AG20443 (cell line): Measurements from ENCODE around the gene TMA7B.
"Not testable (repeated sequence)": the region's sequence is repeated elsewhere in the genome, so short reads cannot be mapped to it uniquely, and the experiment has no call there.

Experiments used
- DNase-seq: peaks from one replicate; pipeline ENCODE4 v3.0.0; 2012; ENCODE audit warnings: low spot score, mixed read lengths

Gene TMA7B

DNA sequence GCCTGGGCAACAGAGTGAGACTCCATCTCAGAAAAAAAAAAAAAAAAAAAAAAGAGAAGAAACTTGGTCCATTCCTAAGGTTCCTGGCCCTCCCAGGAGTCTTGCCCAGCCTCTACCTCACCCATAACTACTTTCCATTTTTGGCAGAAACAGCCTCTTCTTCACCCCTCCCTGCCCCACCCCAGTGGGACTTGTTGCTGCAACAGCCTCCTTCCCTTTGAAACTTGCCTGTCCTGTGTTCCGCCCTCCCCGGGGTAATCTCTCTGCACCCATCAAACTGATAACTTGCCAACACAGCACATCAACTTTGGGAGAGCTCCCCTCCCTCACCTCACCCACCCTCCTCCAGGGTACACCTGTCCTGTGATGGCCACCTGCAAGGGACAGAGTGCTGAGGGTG is 24.5 kb downstream of the TMA7B start:
- DNase-seq, result no peak

DNA sequence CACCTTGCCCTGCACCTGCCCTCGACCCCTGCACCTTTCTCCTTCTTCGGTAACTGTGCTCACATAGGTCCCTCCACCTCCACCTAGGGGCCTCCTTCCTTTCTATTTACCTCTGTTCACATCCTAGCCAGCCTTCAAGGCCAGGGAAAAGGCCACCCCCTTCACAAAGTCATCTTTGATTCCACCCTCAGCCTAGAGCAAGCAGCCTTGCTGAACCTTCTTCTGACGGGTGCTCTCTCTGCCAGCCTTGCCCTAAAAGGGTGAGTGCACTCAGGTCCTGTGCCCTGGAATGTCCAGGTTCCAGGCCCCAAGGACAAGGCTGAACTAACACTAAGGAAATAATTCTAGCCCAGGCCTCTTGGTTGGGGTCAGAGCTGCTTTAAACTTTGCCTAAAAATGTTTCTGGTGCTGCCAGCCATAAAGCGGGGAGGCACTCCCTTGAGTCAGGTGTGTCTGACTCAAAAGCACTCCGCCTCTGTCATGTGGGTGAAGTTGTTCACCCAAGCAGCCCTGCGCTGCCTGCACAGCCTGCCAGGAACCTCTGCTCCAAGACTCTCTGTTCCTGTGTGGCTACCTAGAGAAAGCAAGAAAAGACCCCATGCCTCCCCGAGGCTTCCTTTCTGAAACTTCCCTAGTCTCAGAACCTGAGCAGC is 25.3 kb downstream of the TMA7B start:
- no peak for DNase-seq

DNA sequence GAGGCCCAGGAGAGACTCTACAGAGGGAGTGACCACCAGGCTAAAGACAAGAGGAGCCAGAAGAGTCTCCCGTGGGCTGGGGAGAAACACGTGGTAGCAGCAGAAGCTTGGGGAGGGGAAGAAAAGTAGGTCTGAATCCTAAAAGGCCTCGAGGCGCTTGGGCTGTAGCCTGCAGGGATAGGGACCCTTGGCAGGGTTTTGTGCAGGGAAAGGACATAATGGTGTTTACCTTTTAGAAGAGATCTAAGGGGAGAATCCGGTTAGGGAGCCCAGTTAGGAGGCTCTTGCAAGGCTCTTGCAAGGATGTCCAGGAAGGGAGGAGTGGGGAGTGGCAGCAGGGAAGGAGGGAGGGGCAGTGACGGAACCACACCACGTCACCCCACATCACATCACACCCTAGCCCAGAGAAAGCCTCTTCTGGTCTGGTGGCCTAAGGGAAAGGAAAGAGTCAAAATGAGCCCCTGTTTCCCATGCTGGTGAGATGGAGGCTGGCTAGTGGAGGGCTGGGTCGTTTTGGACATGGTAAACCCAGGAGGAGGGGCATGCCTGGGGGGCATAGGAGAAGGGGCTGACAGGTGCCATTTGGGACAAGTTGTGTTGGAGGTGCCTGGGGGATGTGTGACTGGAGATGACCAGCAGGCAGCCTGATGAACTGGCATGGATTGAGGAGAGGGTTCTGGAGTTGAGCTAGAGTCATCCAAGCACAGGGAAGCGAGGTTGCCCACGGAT is 28.4 kb downstream of the TMA7B start:
- DNase-seq, result no peak

DNA sequence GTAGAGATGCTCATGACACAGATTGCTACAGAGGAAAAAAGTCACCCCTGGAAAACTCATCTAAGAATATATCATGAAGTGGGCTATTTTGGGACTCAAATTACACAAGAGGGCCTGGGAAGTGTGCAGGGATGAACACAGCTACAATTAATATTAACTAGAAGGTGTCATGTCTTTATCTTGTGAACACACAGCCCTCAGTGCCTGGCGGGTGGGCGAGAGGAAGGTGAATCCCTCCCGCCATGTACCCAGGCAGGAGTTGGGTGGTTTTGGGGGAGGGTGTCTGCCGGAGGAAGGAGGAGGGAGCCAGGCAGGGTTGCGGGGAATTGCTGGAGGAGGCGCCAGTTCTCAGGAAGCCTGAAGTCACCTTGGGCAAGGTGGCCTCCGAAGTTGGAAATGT is 29.4 kb downstream of the TMA7B start:
- no peak for DNase-seq

DNA sequence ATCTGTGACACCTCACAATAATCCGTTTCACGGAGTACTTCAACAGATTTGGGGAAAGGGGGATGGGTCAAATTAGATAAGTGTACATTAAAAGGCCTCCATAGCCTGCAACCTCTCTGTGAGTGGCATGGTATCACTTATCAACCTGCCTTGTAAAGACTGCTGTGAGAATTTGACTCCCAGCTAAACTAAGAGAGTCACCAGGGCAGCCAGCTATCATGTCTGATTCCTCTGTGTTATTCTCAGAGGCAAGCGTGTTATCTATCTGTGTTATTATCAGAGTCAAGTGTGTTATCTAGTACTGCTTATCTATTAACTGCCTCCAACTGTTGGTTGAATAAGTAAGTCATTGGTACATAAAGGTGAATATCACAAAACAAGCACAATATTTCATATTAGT is 30.5 kb downstream of the TMA7B start:
- no peak for DNase-seq

DNA sequence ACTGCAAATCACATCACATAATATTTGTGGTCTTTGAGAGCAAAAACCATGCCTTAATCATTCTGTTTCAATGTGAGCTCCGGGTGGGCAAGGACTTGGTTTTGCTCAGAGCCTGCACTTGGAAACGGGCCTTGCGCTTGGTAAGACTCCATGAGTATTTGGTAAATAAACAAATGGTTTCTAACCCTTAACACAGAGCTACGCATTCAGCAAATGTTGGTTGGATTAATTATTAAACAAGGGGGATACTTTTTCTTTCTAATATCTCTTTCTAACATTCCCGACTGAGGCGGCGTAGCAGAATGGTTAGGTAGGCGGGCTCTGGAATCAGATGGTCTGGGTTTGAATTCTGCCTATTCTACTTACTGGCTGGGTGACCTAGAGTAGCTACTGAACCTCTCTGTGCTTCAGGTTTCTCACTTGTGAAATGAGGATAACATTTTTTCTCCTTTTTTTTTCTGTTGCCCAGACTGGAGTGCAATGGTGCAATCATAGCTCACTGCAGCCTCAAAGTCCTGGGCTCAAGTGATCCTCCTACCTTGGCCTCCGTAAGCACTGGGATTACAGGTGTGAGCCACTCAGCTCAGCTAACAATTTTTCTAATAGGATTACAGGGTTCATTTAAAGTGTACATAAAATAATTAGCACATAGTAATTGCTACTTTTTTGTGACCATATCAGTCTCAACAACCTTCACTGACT is 31.1 kb downstream of the TMA7B start:
- DNase-seq, result no peak

DNA sequence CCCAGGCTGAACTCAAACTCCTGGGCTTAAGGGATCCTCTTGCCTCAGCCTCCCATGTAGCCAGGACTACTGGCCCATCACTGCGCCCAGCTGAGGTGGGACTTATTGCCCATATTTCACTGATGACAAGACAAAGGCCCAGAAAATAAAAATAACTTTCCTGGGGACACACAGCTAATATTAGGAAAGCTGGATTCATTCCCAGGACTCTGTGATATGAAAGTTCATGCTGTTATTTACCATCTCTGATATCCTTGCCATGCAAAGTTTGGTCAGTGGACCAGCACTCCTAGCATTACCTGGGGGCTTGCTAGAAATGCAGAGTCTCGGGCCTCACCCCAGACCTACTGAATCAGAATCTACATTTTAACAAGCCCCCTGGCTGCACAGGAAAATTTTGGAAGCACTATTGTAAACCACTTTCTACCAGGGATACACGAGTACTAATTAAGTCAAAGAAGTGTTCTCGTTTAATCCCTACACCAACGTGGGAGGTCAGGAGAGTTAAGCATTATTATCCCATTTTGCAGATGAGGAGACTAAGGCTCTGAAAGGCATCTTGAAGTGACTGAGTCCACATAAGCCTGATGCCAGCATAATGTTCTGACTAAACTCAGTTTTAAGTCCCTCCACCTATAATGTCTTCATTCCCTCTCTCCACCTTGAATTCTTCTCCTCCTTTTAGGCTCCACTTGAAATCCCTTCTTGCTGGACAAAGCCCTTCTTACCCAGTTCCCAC is 32.1 kb downstream of the TMA7B start:
- DNase-seq, result no peak

DNA sequence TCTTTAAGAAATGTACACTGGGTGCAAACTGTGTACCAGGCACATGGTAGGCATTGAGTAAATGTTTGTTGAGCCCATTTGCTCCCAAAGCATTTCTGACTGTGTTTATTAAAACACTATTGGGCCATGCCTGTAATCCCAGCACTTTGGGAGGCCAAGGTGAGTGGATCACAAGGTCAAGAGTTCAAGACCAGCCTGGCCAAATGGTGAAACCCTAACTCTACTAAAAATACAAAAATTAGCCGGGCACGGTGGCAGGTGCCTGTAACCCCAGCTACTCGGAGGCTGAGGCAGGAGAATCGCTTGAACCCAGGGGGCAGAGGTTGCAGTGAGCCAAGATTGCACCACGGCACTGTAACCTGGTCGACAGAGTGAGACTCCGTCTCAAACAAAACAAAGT is 32.7 kb downstream of the TMA7B start:
- DNase-seq, result not testable (repeated sequence)

DNA sequence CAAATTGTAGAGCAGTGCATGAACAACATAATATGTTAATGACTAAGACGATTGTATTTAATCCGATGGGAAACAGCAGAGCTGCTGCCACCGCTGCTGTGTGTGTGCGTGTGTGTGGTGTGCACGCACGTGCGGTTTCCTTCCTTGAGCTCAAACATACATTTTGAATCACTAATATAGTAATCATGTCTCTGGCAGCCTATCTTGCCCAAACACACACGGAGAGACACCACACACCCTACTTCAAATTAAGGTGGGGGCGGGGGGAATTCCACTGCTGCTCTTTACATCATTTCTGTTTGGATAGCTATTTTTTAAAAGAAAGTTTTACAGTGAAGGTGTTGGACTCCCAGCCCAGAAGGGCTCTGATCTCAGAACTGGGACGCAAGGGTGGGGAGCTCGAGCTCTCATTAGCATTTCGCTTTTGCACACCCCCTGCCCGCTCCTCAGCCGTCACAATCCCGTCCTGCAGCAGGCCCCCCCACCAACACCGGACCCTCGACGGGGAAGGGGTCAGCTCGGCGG is 33.9 kb downstream of the TMA7B start:
- no peak for DNase-seq

DNA sequence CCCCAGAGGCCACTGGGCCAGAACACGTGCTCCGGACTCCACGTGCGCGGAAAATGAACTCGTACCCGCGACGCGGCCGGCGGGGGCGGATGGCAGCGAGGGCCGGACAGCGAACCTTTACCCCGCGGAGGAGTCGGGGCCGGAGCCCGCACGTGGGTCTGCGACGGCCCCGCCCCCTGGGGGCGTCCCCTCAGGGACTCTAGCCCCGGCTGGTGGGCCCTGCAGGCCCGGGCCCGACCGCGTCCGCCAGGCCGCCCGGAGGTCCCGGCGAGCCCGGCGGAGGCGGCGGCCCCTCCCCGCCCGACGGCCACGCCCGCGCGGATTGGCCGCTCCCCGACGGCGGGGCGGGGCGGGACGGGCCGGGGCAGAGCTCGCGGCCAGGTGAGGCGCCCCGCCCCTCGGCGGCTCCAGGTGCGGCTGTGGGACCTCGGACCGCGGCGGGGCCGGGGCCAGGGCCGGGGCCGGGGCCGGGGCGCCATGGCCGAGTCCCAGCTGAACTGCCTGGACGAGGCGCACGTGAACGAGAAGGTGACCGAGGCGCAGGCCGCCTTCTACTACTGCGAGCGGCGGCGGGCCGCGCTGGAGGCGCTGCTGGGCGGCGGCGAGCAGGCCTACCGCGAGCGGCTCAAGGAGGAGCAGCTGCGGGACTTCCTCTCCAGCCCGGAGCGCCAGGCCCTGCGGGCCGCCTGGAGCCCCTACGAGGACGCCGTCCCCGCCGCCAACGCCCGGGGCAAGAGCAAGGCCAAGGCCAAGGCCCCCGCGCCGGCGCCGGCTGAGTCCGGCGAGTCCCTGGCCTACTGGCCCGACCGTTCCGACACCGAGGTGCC is 34.6 kb downstream of the TMA7B start, which contains the start of gene FAM83F:
Gene FAM83F, plus strand, starts transcription at position 389 of the 827 bp plus-strand sequence. Its CDS starts 89 bp downstream, at position 478.
- DNase-seq, result peak; percentile 46

DNA sequence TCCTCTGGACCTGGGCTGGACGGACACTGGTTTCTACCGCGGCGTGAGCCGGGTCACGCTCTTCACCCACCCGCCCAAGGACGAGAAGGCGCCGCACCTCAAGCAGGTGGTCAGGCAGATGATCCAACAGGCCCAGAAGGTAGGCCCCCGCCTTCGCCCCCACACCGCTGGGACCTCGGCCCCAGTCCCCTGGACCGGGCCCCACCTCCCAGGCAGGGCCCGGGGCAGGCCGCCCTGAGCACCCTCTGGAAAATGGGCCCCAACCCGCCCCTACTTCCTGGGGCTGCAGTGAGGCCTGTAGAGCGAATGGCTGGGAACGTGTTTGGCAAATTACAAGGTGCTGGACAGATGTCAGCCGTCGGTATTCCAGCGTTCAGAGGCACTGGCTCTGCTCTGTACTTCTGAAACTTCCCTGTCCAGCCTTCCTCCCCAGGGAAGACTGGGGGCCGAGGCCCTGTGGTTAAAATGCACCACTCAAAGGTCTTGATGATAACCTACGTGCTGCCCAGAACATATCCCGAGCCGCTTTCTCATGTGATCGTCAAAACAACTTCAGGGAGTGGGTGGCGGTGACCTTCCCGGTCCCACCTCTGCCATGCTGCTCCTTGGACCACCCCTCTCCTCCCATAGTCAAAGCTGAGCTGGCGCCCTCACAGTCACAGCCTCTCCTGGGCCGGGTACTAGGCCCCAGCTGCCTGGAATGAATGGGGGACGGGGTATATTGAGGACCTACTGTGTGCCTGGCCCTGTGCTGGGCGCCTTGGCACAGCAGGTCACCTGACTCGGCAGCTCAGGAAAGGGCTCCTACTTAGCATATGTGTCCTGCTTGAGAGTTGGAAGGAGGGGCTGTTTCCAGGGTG is 35.4 kb downstream of the TMA7B start:
- DNase-seq, result no peak

DNA sequence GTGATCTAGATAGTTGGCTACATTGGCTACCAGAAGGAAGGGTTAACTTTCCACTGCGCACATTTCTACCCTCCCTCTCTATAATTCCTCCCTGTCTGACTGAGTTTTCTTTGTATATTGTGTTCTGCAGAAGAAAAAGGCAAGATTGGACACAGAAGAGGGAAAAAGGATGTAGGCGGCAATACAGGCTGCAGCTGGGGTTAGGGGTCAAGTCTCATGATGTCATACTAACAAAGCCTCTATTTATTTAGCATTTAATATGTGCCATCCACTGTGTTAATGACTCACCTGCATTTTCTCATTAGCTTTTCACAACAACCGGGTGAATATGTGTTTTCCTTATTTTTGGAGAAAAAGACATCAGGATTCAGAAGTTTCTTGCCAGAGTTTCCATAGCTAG is 36.5 kb downstream of the TMA7B start:
- DNase-seq, result no peak

DNA sequence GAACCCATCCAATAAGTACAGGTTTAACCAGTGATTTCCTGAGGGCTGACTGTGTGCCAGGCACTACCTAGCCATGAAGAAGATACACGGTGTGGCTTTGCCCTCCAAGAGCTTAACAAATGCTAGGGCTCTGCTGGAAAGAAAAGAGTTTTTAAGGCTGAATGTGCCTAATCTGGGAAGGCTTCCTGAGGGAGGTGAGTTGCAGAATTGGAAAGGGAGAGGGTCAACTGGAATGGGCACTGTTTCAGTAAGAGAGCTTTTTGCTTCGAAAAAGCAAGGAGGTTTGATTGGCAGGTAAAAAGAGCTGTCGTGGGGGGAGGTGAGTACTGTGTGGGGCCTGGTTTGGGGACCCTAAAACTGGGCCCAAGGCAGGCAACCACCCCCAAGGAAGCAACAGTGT is 37.2 kb downstream of the TMA7B start:
- DNase-seq, result no peak

DNA sequence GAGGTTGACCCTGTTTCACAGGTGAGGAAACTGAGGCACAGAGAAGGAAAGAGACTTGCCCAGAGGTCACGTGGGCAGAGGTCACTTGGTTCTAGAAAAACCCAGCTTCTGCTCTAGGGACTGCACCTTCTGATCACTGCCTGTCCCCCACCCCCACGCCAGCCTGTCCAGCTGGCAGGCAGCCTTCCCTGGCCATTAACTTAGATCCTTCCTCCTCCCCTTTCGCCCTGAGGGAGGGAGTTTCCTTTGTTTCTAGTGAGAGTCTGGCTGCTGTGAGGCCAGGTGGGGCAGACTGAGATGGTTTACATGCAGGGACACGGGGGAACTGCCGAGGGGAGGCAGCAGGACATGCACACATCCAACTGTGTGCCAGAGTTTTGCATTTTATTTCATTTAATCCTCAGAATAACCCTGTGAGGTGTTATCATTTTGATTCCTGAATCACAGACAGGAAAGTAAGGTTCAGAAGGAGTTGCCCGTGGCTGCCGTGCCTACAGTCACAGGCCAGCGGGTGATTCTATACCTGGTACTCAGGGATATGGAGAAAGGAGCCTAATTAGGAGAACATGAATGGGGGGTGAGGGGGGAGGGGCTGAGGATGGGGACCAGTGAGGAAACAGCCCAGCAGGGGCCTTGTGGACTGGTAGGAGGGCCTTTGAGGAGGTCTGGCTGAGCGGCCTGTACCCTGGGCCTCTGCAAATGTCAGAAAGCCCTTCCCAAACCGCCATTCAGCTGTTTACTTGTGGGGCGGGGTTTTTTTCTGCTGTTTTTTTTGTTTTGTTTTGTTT is 37.9 kb downstream of the TMA7B start:
- DNase-seq, result no peak

DNA sequence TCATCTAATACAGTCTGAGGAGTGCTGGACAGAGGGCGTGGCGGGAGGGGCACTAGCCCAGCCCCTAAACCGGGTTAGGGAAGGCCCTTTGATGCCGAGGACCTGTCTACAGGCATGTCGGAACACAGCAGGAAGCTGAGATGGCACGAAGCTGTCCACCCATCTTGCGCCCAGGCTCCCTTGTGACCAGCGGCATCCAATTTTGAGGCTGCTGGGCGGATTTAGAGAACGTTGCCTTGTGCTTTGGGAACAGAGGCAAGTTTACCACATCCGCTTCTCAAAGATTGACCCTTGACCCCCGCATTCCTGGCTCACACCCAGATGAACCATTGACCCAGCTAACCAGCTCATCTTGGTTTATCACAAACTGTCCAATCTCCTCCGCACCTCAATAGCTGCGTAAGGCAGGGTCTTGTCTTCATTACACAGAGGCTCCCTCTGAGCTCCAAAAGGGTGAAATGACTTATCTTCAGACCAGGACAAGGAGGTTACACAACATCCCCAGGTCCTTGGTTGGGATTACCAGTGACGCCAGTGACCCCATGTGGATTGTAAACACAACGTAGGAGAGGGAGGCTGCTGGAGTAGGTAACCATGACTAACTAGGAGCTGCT is 39.1 kb downstream of the TMA7B start:
- DNase-seq, result no peak

DNA sequence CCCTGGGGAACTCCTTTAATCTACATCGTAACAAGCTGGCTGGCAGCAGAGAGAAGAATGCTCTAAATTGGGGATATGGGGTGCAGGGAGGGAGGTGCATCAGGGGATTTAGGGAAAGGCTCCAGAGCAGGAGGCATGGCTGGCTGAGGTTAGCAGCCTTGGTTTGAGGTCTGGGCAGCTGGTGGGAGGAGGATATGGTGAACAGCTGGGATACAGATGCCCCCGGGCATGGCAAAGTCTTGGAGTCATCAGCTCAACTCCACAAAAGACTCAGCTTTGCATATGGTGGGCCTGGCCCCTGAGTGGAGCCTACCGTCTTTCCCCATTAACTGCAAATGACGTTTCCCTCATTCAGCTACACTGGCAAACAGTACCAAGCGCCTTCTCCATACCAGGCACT is 40.0 kb downstream of the TMA7B start:
- DNase-seq, result no peak

DNA sequence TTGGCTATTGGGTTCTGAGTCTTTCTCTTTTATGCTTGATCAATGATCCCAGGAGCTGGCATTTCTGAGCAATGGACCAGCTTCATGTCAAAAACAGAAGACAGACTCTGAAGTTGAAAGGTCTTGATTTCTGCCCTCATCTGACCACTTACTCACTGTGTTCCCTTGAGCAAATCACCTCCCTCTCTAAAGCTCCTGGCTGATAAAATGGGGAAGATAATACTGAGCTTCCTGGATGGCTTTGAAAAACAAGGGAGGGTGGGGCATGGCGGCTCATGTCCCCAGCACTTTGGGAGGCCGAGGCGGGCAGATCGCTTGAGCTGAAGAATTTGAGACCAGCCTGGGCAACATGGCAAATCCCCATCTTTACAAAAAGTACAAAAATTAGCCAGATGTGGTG is 40.9 kb downstream of the TMA7B start:
- no peak for DNase-seq

DNA sequence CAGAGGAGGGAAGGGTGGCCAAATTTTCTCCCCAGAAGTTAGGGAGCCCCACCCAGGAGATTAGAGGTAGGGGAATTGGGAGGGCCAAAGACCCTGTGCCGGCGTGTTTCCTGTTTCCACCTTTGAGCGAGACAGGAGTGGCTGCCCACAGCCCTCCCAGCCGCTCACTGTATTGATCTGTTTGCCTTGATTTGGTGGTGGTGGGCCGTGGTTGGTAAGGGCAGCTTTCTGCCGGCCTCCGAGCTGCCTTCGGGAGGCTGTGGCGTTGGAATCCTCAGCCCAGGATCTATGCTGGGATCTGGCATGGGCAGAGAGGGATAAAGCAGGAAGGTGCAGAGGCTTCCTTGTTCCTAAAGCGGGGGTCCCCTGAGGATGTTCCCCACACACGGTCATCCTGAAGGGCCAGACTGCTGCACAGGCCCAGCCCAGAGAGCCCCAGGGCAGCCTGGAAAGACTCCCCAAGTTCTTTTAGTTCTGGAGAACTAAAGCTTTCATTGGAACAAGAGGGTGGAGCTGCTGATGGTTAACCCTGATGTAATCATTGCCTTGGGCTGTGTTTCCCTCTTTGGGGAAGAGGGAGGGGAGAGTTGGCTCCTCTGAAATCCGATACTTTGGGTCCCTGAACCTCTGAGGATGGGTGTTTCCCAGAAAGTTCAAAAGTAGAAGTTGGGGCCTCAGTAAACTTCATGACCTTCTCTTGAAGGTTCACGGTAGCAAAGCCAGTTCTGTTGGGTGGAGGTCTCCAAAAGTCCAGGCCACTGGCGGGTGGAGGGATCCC is 41.8 kb downstream of the TMA7B start:
- no peak for DNase-seq
